Adrenal gland (tissue), 12 donors: ENCODE results near the gene STAB2. TPM values are rescaled to one million over a fixed set of nuclear protein-coding genes. Genes with fewer than 3 reads are reported as not detected.
"Not testable (repeated sequence)": the region's sequence is repeated elsewhere in the genome, so short reads cannot be mapped to it uniquely, and the experiment has no call there.

ENCODE experiments used
- DNase-seq, 7 donors: peaks; one replicate each; pipeline ENCODE4 v3.0.0-alpha.2; 2019 to 2020
- H3K27ac ChIP-seq, 5 donors: fragments of 200-600 bp; sonication (generic) in 4 of 5; 1 replicate in 3 of 5; 2 replicates in 2 of 5; pipeline versions ENCODE4 v1.5.1 to v1.8.0; 2016 to 2020; ENCODE audit warnings: mild to moderate bottlenecking in 1 of 5
- H3K27me3 ChIP-seq: fragments of 200-600 bp; 2 replicates; pipeline ENCODE4 v1.8.0; 2021
- H3K36me3 ChIP-seq, 2 donors: fragments of 200-600 bp; replicated peaks in 1 of 2; 1 replicate in 1 of 2; 2 replicates in 1 of 2; pipeline versions ENCODE4 v1.5.1 to v1.8.0; 2018 to 2022
- H3K4me1 ChIP-seq, 2 donors: fragments of 200-600 bp; replicated peaks in 1 of 2; 1 replicate in 1 of 2; 2 replicates in 1 of 2; pipeline versions ENCODE4 v1.5.1 to v1.8.0; 2018 to 2021
- H3K4me3 ChIP-seq, 4 donors: fragments of 200-600 bp; sonication (generic) in 3 of 4; one replicate each; pipeline ENCODE4 v1.5.1; 2016 to 2018
- H3K9me3 ChIP-seq, 3 donors: fragments of 200-600 bp; sonication (generic) in 1 of 3; replicated peaks in 1 of 3; 1 replicate in 2 of 3; 2 replicates in 1 of 3; pipeline versions ENCODE4 v1.5.1 to v1.8.0; 2016 to 2021
- POLR2A ChIP-seq, 2 donors: fragments of 450-650 bp; IDR thresholded peaks; one replicate each; pipeline ENCODE4 v1.6.1; 2017; ENCODE audit warnings: antibody characterized with exemption in 2 of 2, mild to moderate bottlenecking in 2 of 2, moderate library complexity in 1 of 2
- WGBS, 4 donors: extraction: QIAGEN DNeasy Blood & Tissue Kit in 2 of 4; methylation state at CpG; one replicate each; pipeline versions ENCODE4 v1.1.5 to v1.1.7; 2013 to 2017; 5-methylcytosine and 5-hydroxymethylcytosine counted together
- intact Hi-C, 2 donors: fragments of 100-400 bp; cut with DNase I; formaldehyde crosslinking; loops; one replicate each; pipeline versions ENCODE4 v1.14.1 to v1.15.0; 2022 to 2023
- polyA plus RNA-seq, 3 donors: library from polyadenylated mRNA; stranded (reverse); fragments of 200-250 nt in 2 of 3; fragments of 350-450 nt in 1 of 3; fragmentation: Illumina TruSeq in 1 of 3; extraction: RNeasy Lipid Tissue Mini Kit (QIAGEN cat#74804) in 1 of 3; gene quantifications; one replicate each; pipeline ENCODE4 v1.2.3, GENCODE V29; 2013 to 2014
- total RNA-seq, 9 donors: library from RNA; depleted of rRNA in 4 of 9; stranded (reverse); fragments of >200 nt in 4 of 9; fragments of 120-200 nt in 1 of 9; fragmentation: NEBNext Ultra II Directional in 1 of 9; extraction: Animal tissue kit (Norgen Biotek cat#: 25700) in 1 of 9; gene quantifications; one replicate each; pipeline versions ENCODE4 v1.1.0 to v1.2.4, GENCODE V29; 2013 to 2023
- TF ChIP-seq, protein P1 (sequence below), 6 experiments: fragments of 450-650 bp in 4 of 6; fragments of 200-600 bp in 2 of 6; sonication (generic) in 1 of 6; IDR thresholded peaks; 1 replicate in 5 of 6; 2 replicates in 1 of 6; pipeline versions ENCODE4 v1.5.1 to v1.8.0; 2016 to 2021; ENCODE audit warnings: antibody characterized with exemption in 6 of 6, mild to moderate bottlenecking in 2 of 6, moderate library complexity in 1 of 6
- donor health status: healthy with polysubstance abuse.
- donor health status: Bipolar disorder and iron deficiency.
- donor health status: DM: yes; HTN: yes; CAD: no.
- donor health status: DM: no; HTN: no; CAD: no.
- donor health status: DM: no; HTN: no; CAD: no.
- donor health status: DM: yes; HTN: yes; CAD: no.

STAB2 gene
- total and polyA plus RNA-seq, 12 donors = 0.02 to 2.1 (median 0.27) TPM; not detected in 1

DNA sequence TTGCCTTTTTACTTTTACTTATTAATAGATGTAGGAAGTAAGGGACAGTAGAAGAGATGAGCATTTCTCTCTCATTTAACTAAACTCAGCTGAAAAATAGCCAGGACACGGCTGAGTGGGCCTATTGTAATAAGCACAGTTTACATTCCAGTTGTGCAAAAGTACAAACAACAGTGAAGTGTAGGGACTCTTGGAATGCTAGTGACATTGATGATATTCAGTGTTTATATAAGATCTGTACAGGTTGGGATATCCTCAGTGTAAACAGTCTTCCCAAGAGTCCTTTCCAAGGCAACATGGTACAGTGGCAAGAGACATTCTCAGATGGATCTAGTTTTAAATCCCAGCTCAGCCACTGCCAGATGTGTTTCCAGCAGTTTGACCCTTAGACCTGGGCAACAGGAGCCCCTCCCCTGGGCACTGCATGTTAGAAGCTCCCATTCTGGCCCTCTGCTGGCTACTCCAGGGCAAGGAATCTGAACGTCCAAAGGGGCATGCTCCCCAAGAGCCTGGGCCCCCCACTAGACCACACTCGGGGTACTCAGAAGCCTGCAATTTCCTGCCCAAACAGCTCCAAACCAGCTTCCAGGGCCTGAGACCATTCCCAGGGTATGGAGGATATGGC, 55.3 kb downstream of the STAB2 start:
- TF ChIP-seq, protein P1, sequence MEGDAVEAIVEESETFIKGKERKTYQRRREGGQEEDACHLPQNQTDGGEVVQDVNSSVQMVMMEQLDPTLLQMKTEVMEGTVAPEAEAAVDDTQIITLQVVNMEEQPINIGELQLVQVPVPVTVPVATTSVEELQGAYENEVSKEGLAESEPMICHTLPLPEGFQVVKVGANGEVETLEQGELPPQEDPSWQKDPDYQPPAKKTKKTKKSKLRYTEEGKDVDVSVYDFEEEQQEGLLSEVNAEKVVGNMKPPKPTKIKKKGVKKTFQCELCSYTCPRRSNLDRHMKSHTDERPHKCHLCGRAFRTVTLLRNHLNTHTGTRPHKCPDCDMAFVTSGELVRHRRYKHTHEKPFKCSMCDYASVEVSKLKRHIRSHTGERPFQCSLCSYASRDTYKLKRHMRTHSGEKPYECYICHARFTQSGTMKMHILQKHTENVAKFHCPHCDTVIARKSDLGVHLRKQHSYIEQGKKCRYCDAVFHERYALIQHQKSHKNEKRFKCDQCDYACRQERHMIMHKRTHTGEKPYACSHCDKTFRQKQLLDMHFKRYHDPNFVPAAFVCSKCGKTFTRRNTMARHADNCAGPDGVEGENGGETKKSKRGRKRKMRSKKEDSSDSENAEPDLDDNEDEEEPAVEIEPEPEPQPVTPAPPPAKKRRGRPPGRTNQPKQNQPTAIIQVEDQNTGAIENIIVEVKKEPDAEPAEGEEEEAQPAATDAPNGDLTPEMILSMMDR (IDR thresholded peaks at IDR 0.05) = no peak
- TF ChIP-seq POLR2A (IDR thresholded peaks at IDR 0.05) = no peak
- Histone ChIP-seq H3K27me3 (no peaks in the 10 kb centered on the region), H3K9me3 (no peaks in the 10 kb centered on the region), H3K27ac (no peak overlapping the region), H3K36me3 (no peaks in the 10 kb centered on the region), H3K4me3 (no peak overlapping the region), H3K4me1 (no peaks in the 10 kb centered on the region)
- intact Hi-C loops = no loop called here
- WGBS, 4 donors = 75 to 79% (median 76%) methylated on average over 3 of the region's 3 CpGs
- no peak for DNase-seq

DNA sequence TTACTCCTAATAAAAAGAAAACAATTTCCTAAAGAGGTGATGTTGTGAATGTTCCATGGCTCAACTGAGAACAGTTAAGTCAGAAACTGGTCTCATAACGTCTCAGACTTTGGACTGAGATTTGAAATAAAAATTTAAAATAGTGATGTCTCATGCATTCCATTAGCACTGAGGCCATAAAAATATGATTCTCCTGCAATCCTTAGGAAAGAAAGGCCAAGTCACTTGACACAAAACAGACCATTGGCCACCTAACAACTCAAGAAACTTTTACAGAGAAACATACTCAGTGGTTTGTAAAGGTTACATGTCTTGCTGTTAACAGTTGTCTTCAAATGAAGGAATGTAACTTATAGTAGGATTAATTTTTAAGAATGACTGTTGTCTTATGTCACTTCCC, 58.1 kb downstream of the STAB2 start:
- intact Hi-C loops = no loop called here
- H3K27ac ChIP-seq = no peak overlapping the region
- TF ChIP-seq POLR2A (IDR thresholded peaks at IDR 0.05) = no peak
- TF ChIP-seq, protein P1 (IDR thresholded peaks at IDR 0.05) = no peak

DNA sequence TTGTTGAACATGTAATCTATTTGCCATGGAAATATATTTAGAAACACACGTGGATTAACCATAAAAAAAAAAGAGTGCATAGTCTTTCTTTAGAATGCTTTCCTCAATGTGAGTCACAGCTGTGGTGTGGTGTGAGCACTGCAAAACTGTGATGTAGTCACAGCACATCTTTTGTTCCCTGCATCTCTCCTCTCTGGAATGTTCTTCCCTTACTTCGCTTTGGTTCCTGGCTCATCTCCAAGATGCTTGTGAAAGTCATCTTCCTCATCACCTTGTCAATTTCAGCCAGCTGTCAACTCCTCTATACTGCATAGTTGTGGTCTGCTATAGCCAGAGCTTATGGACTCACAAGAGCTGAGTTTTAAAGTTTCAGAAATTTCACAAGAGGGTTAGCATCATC, 60.2 kb downstream of the STAB2 start:
- WGBS, 4 donors = 31 to 45% (median 41%) methylated on average over 2 of the region's 2 CpGs
- TF ChIP-seq, protein P1 (IDR thresholded peaks at IDR 0.05) = no peak
- TF ChIP-seq POLR2A (IDR thresholded peaks at IDR 0.05) = no peak
- no peak overlapping the region for H3K27ac ChIP-seq
- no peaks in the 10 kb centered on the region for H3K9me3 ChIP-seq
- no peaks in the 10 kb centered on the region for H3K4me1 ChIP-seq
- H3K27me3 ChIP-seq = no peaks in the 10 kb centered on the region
- H3K36me3 ChIP-seq = no peaks in the 10 kb centered on the region
- DNase-seq = no peak
- no peak overlapping the region for H3K4me3 ChIP-seq
- intact Hi-C loops = no loop called here

More for the DNA sequence above, 58.1 kb downstream of the STAB2 start:
- no peaks in the 10 kb centered on the region for H3K27me3 ChIP-seq
- H3K4me3 ChIP-seq = no peak overlapping the region
- no peaks in the 10 kb centered on the region for H3K4me1 ChIP-seq
- DNase-seq = no peak
- no peaks in the 10 kb centered on the region for H3K9me3 ChIP-seq
- 67 to 75% (median 71%) methylated on average over 1 of the region's 1 CpG for whole genome bisulfite sequencing, 4 donors
- no peaks in the 10 kb centered on the region for H3K36me3 ChIP-seq

DNA sequence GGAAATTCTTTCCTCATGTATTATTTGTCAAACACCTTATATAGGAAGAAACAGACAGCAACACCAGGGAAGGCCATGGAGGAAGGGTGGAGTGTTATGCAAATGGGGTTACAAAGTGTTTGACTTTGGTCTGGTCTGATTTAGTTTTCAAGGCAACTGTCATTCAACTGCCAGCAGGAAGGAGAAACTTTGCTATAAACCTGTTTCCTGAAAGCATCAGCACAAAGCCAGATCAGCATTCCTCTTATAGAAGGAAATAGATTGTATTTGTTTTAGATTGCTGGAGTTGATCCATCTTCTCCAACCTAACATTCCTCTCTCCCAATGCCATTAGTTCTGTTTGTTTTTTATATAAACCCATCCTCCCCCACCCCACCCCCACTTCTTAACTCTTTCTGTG, 65.7 kb downstream of the STAB2 start:
- TF ChIP-seq, protein P1 (IDR thresholded peaks at IDR 0.05) = no peak
- TF ChIP-seq POLR2A (IDR thresholded peaks at IDR 0.05) = no peak
- H3K9me3 ChIP-seq = no peaks in the 10 kb centered on the region
- no peaks in the 10 kb centered on the region for H3K4me1 ChIP-seq
- DNase-seq = no peak
- H3K4me3 ChIP-seq = no peak overlapping the region
- no peak overlapping the region for H3K27ac ChIP-seq
- H3K36me3 ChIP-seq = no peaks in the 10 kb centered on the region
- intact Hi-C loops = no loop called here
- H3K27me3 ChIP-seq = peaks cover 13% of the 10 kb centered on the region

DNA sequence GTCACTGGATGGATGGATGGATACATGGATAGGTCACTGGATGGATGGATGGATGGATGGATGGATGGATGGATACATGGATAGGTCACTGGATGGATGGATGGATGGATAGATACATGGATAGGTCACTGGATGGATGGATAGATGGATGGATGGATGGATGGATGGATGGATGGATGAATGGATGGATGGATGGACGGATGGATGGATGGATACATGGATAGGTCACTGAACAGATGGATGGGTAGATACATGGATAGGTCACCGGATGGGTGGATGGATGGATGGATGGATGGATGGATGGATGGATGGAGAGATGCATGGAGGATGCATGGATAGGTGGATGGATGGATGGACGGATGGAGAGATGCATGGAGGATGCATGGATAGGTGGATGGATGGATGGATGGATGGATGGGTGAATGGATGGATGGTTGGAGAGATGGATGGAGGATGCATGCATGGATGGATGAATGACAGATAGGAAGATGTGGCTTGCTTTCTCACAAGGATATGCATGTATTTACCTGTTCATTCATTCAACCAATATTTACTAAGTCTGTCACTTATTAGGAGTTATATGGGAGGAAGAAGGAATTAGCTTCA, 66.6 kb downstream of the STAB2 start:
- H3K9me3 ChIP-seq, H3K4me3 ChIP-seq, DNase-seq, intact Hi-C loops, H3K4me1 ChIP-seq, H3K27ac ChIP-seq, H3K36me3 ChIP-seq: not testable (repeated sequence)
- 59 to 80% (median 68%) methylated on average over 3 of the region's 3 CpGs for WGBS, 4 donors
- H3K27me3 ChIP-seq = peaks cover 15% of the 10 kb centered on the region
